Activated T-helper 17 cell treated with anti-CD3 and anti-CD28 coated beads, Interleukin-2, amount 50 U/mL, for 72 hours (primary cell): Measurements from ENCODE around the gene ANGPTL7. TPM values are rescaled to one million over a fixed set of nuclear protein-coding genes. Genes with fewer than 3 reads are reported as not detected.
A peak's percentile ranks its signal among the peaks of the same experiment; 100 is the strongest.
"Not testable (repeated sequence)": the region's sequence is repeated elsewhere in the genome, so short reads cannot be mapped to it uniquely, and the experiment has no call there.

ENCODE experiments used
- ATAC-seq: fragments of 150-1000 bp; cut with Tn5 transposase; replicated peaks from 2 replicates; pipeline ENCODE4 v1.10.0; 2021; ENCODE audit warnings: mild to moderate bottlenecking, moderate library complexity
- H3K27ac Mint-ChIP-seq: one replicate; pipeline ENCODE4 v1.8.0; 2022; ENCODE audit warnings: mixed read lengths
- H3K27me3 Mint-ChIP-seq: one replicate; pipeline ENCODE4 v1.8.0; 2022; ENCODE audit warnings: mixed read lengths
- H3K36me3 Mint-ChIP-seq: one replicate; pipeline ENCODE4 v1.8.0; 2022; ENCODE audit warnings: low read depth, mild to moderate bottlenecking, mixed read lengths
- H3K4me1 Mint-ChIP-seq: one replicate; pipeline ENCODE4 v1.8.0; 2022; ENCODE audit warnings: mixed read lengths
- H3K4me3 Mint-ChIP-seq: one replicate; pipeline ENCODE4 v1.8.0; 2022; ENCODE audit warnings: mild to moderate bottlenecking, mixed read lengths
- H3K9me3 Mint-ChIP-seq: one replicate; pipeline ENCODE4 v1.8.0; 2022; ENCODE audit warnings: mixed read lengths
- total RNA-seq, 2 donors: library from RNA; stranded (reverse); gene quantifications; one replicate each; pipeline ENCODE4 v1.2.3, GENCODE V29; 2022

The ANGPTL7 gene
- total RNA-seq, 2 donors from 2014 or later: not detected

GRCh38 chr1:11157394-11157793 is 31.8 kb upstream of the ANGPTL7 start:
- peak overlapping the region; percentile 40 for H3K27ac Mint-ChIP-seq
- peaks cover 85% of the 10 kb centered on the region for H3K36me3 Mint-ChIP-seq
- peak overlapping the region; percentile 13 for H3K4me3 Mint-ChIP-seq
- no peak for ATAC-seq
- H3K4me1 Mint-ChIP-seq: peaks cover 17% of the 10 kb centered on the region
- no peaks in the 10 kb centered on the region for H3K9me3 Mint-ChIP-seq
- no peaks in the 10 kb centered on the region for H3K27me3 Mint-ChIP-seq

DNA sequence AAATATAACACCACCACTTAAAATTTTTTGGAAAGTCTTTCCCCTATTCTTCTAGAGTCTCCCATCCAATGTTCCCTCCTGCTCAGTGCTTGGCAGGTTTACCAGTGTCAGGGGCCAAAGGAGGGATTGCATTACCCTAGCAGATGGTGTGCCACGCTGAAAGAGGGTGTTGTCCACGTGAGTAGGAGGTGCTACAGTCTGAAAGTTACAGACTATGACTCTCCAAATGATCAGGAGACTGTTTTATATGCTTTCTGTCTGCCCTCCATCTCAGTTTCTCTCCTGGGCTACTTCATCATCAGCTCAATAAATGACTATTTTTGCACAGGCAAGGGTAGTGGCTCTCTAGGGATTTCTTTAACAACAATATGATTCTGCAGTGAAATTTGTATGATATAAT is 31.3 kb upstream of the ANGPTL7 start:
- peaks cover 17% of the 10 kb centered on the region for H3K4me1 Mint-ChIP-seq
- peaks cover 83% of the 10 kb centered on the region for H3K36me3 Mint-ChIP-seq
- peak; percentile 49 for ATAC-seq
- H3K27ac Mint-ChIP-seq: peak overlapping the region; percentile 40
- no peaks in the 10 kb centered on the region for H3K9me3 Mint-ChIP-seq
- H3K27me3 Mint-ChIP-seq: no peaks in the 10 kb centered on the region
- H3K4me3 Mint-ChIP-seq: no peak overlapping the region

DNA sequence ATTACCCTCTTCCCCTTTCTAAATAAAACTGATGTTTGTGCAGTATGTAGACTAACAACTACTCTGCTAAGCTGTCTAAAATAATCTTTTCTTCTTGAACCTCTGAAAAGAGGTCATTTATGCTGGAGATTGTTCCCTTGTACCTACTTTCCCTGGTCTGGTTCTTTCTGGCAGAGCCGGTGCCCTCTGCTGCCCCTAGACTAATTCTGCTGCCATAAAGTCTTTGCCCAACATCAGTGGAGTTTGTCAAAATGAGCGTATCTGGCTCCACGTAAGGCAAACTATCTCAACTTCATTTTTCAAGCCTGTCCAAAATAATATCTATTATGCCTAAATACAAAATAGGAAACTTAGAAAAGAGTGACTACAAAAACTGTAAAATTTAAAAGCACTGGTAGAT is 30.9 kb upstream of the ANGPTL7 start:
- no peaks in the 10 kb centered on the region for H3K27me3 Mint-ChIP-seq
- ATAC-seq: no peak
- no peaks in the 10 kb centered on the region for H3K9me3 Mint-ChIP-seq
- H3K4me3 Mint-ChIP-seq: no peak overlapping the region
- H3K4me1 Mint-ChIP-seq: peaks cover 17% of the 10 kb centered on the region
- peak overlapping the region; percentile 40 for H3K27ac Mint-ChIP-seq
- H3K36me3 Mint-ChIP-seq: peaks cover 83% of the 10 kb centered on the region

- H3K4me1 Mint-ChIP-seq: peaks cover 17% of the 10 kb centered on the region
- no peak overlapping the region for H3K4me3 Mint-ChIP-seq
- H3K27ac Mint-ChIP-seq: peak overlapping the region; percentile 40
- ATAC-seq: no peak
- H3K36me3 Mint-ChIP-seq: peaks cover 84% of the 10 kb centered on the region
- H3K9me3 Mint-ChIP-seq: no peaks in the 10 kb centered on the region
- H3K27me3 Mint-ChIP-seq: no peaks in the 10 kb centered on the region
Observed at GRCh38 chr1:11158720-11159321, 30.3 kb upstream of the ANGPTL7 start.

DNA sequence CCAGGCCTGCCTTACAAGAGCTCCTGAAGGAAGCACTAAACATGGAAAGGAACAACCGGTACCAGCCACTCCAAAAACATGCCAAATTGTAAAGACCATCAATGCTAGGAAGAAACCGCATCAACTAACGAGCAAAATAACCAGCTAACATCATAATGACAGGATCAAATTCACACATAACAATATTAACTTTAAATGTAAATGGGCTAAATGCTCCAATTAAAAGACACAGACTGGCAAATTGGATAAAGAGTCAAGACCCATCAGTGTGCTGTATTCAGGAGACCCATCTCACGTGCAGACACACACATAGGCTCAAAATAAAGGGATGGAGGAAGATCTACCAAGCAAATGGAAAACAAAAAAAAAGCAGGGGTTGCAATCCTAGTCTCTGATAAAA is 26.4 kb upstream of the ANGPTL7 start:
- H3K4me1 Mint-ChIP-seq, H3K9me3 Mint-ChIP-seq, H3K27me3 Mint-ChIP-seq, H3K4me3 Mint-ChIP-seq, H3K27ac Mint-ChIP-seq, ATAC-seq: not testable (repeated sequence)
- peaks cover 82% of the 10 kb centered on the region for H3K36me3 Mint-ChIP-seq

GRCh38 chr1:11166744-11167143 is 22.4 kb upstream of the ANGPTL7 start:
- H3K27ac Mint-ChIP-seq, ATAC-seq, H3K9me3 Mint-ChIP-seq, H3K27me3 Mint-ChIP-seq, H3K4me1 Mint-ChIP-seq, H3K4me3 Mint-ChIP-seq: not testable (repeated sequence)
- peaks cover 65% of the 10 kb centered on the region for H3K36me3 Mint-ChIP-seq

GRCh38 chr1:11168731-11169130 is 20.4 kb upstream of the ANGPTL7 start:
- ATAC-seq: no peak
- H3K9me3 Mint-ChIP-seq: no peaks in the 10 kb centered on the region

DNA sequence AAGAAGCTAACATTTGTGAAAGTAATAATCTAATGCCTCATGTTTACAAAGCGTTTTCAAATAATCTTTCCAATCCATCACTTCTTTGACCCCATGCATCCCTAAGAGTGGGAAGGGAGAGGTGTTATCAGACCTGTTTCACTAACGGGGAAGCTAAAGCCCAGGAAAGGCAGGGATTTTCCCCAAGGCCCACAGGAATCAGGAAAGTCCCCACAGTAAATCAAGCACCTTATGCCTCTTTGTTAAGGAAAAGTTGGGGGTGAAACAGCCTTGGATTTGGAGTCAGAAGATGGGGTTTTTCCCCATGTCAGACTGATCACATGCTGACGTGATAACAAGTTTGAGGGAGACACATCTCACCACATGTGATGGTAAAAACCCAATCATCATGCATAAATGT is 20.0 kb upstream of the ANGPTL7 start:
- ATAC-seq: no peak
- no peak overlapping the region for H3K27ac Mint-ChIP-seq
- H3K9me3 Mint-ChIP-seq: no peaks in the 10 kb centered on the region
- no peak overlapping the region for H3K4me3 Mint-ChIP-seq
- H3K27me3 Mint-ChIP-seq: no peaks in the 10 kb centered on the region
- H3K4me1 Mint-ChIP-seq: no peaks in the 10 kb centered on the region
- peaks cover 57% of the 10 kb centered on the region for H3K36me3 Mint-ChIP-seq

More at GRCh38 chr1:11168731-11169130, 20.4 kb upstream of the ANGPTL7 start:
- H3K4me3 Mint-ChIP-seq: no peak overlapping the region
- H3K36me3 Mint-ChIP-seq: peaks cover 61% of the 10 kb centered on the region
- no peaks in the 10 kb centered on the region for H3K27me3 Mint-ChIP-seq
- peak overlapping the region; percentile 63 for H3K27ac Mint-ChIP-seq
- no peaks in the 10 kb centered on the region for H3K4me1 Mint-ChIP-seq

GRCh38 chr1:11170102-11170501 is 19.1 kb upstream of the ANGPTL7 start:
- Mint-ChIP-seq H3K36me3 (peaks cover 48% of the 10 kb centered on the region), H3K9me3 (no peaks in the 10 kb centered on the region), H3K27ac (no peak overlapping the region), H3K4me3 (no peak overlapping the region), H3K27me3 (no peaks in the 10 kb centered on the region), H3K4me1 (no peaks in the 10 kb centered on the region)
- no peak for ATAC-seq

GRCh38 chr1:11174261-11174942 is 14.8 kb upstream of the ANGPTL7 start:
- peaks cover 26% of the 10 kb centered on the region for H3K36me3 Mint-ChIP-seq
- no peak for ATAC-seq
- H3K4me1 Mint-ChIP-seq: no peaks in the 10 kb centered on the region
- H3K27ac Mint-ChIP-seq: peak overlapping the region; percentile 49
- no peaks in the 10 kb centered on the region for H3K9me3 Mint-ChIP-seq
- no peaks in the 10 kb centered on the region for H3K27me3 Mint-ChIP-seq
- no peak overlapping the region for H3K4me3 Mint-ChIP-seq

DNA sequence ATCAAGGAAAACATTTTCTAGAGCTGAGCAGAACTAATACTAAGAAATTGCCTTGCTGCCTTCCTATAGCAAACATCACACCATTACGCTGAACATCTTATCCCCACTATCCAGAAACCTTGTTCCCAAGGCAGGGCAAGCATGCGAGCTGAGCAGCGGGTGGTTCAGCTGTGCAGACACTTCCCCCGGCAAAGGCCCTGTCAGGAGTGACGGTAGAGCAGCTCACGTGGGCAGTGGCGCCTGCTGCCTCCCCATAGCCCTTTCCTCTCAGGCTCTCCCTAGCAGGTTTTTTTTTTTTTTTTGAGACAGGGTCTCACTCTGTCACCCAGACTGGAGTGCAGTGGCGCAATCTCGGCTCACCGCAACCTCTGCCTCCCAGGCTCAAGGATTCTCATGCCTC is 13.7 kb upstream of the ANGPTL7 start:
- Mint-ChIP-seq H3K36me3 (peaks cover 36% of the 10 kb centered on the region), H3K4me1 (no peaks in the 10 kb centered on the region), H3K9me3 (no peaks in the 10 kb centered on the region), H3K27me3 (no peaks in the 10 kb centered on the region), H3K4me3 (no peak overlapping the region), H3K27ac (peak overlapping the region; percentile 38)
- no peak for ATAC-seq

DNA sequence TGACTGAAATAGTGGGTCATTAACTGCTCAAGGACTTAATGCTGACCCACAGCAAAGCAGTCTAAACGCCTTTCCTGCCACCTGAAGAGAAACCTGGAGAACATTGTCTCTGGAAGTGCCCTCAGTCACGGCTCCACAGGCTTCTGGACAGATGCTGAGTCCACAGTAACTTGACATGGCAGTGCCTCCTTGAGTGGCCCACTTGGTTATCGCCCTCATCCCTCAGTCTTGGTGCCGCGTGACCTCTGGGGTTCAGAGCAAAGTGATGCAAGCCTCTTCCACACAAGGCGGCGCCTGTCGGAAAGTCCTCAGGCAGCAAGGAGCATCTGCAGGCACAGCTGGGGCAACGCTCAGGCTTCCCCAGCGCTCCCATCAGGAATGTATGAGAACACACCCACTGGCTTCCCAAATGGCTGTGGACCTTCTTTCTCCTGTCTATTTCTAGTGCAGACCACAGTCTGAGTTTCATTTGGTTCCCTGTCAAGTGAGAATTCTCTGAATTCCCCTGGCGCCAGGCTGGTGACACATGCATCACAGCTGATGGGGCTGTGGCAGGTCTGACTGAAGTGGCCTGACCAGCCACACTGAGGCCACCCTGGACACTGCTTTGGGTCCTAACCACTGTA is 13.0 kb upstream of the ANGPTL7 start:
- ATAC-seq: no peak
- no peak overlapping the region for H3K4me3 Mint-ChIP-seq
- no peaks in the 10 kb centered on the region for H3K27me3 Mint-ChIP-seq
- peak overlapping the region; percentile 38 for H3K27ac Mint-ChIP-seq
- no peaks in the 10 kb centered on the region for H3K9me3 Mint-ChIP-seq
- peaks cover 44% of the 10 kb centered on the region for H3K36me3 Mint-ChIP-seq
- H3K4me1 Mint-ChIP-seq: no peaks in the 10 kb centered on the region

- Mint-ChIP-seq H3K9me3 (no peaks in the 10 kb centered on the region), H3K4me3 (no peak overlapping the region), H3K36me3 (peaks cover 49% of the 10 kb centered on the region), H3K27me3 (no peaks in the 10 kb centered on the region), H3K27ac (no peak overlapping the region), H3K4me1 (no peaks in the 10 kb centered on the region)
- ATAC-seq: no peak
Observed at GRCh38 chr1:11178021-11179015, 10.8 kb upstream of the ANGPTL7 start.

DNA sequence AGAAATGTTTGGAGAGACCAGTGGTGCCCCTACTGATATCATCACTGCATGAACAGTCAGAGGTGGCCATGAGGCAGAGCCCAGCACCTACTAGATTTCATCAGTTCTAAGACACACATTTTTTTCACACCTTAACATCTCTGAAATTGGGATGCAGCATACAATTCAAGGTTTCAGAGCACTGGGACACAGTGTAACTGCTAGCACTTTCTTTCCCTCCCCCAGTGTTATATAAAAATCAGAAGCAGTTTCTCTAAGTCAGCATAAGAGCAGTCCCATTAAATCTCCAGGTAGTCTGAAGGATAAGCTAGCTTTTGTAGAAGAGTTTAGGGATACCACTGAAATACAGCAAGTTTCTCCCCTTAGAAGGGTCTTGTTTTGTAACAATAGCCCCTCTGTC is 10.0 kb upstream of the ANGPTL7 start:
- no peak overlapping the region for H3K4me3 Mint-ChIP-seq
- no peaks in the 10 kb centered on the region for H3K9me3 Mint-ChIP-seq
- ATAC-seq: no peak
- H3K36me3 Mint-ChIP-seq: peaks cover 45% of the 10 kb centered on the region
- no peaks in the 10 kb centered on the region for H3K4me1 Mint-ChIP-seq
- no peak overlapping the region for H3K27ac Mint-ChIP-seq
- H3K27me3 Mint-ChIP-seq: no peaks in the 10 kb centered on the region
